Esophagus mucosa (tissue), 1 donor: ENCODE measurements around the gene LRP3. TPM values are rescaled to one million over a fixed set of nuclear protein-coding genes. Genes with fewer than 3 reads are reported as not detected.
"Not testable (repeated sequence)": the region's sequence is repeated elsewhere in the genome, so short reads cannot be mapped to it uniquely, and the experiment has no call there.

Experiments used
- ATAC-seq: fragments of 200-7000 bp; cut with Tn5 transposase; one replicate; pipeline ENCODE4 v1.9.1; 2020
- total RNA-seq: library from RNA; stranded (reverse); gene quantifications from one replicate; pipeline ENCODE4 v1.2.4, GENCODE V29; 2023
- donor health status: DM: yes; HTN: yes; CAD: no.

Gene LRP3
- total RNA-seq, 1 donor from 2014 or later = 3.9 TPM

DNA sequence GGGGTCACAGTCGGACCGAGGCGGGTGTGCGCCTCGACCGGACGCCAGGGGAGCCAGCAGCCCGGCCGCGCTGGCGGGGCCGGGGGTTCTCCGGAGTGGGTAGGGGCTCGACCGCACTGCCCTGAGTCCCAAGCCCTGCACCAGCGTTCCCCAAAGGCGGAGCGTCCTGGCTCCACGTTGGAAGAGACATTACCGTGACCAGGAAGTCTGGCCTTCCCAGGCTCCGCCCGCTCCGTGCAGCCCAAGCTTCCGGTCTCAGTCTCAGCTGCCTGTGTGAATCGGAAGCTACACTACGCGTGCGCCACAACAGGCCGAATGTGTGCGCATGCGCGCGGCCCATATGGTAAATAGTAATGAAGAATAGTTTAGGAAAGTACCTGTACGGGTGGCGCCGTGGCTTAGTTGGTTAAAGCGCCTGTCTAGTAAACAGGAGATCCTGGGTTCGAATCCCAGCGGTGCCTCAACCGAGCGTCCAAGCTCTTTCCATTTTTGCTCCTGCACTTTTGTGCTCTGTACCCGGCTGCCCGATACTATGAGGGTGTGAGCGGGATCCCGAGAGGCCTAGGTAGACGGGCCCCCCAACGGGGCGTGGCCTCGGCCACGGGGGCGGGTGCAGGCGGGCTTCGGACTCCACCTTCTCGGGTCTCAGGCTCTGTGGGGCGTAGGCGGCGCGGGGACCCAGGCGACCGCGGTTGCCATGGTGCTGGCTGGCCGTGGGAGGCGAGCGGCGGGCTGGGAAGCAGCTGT, 17.3 kb upstream of the LRP3 start:
- ATAC-seq = peak; percentile 95

DNA sequence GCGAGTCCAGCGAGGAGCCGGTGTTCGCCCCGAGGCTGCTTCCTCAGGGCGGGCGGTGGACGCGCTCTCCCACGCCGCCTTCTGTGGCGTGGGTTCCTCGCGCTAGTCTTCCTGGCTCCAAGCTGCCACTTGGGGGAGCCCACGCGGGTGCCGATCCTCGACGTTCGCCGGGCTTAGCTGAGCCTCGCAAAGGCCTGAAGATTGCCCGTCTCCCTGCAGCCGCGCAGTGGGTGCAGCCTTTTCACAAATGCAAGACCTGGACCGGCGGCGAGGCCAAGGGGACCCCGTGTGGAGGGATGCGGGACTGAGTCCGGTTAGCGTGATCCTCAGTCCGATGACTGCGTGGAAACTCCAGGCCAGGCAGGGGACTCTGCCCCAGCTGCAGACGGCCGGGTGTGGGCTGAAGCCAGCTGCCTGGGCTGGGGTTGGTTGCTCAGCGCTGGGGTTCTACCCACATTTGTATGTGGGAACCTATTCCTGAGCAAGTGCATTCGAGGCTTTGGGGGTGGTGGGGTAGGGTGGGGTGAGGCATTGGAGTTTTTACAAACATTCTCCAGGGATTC, 16.6 kb upstream of the LRP3 start:
- ATAC-seq = no peak

DNA sequence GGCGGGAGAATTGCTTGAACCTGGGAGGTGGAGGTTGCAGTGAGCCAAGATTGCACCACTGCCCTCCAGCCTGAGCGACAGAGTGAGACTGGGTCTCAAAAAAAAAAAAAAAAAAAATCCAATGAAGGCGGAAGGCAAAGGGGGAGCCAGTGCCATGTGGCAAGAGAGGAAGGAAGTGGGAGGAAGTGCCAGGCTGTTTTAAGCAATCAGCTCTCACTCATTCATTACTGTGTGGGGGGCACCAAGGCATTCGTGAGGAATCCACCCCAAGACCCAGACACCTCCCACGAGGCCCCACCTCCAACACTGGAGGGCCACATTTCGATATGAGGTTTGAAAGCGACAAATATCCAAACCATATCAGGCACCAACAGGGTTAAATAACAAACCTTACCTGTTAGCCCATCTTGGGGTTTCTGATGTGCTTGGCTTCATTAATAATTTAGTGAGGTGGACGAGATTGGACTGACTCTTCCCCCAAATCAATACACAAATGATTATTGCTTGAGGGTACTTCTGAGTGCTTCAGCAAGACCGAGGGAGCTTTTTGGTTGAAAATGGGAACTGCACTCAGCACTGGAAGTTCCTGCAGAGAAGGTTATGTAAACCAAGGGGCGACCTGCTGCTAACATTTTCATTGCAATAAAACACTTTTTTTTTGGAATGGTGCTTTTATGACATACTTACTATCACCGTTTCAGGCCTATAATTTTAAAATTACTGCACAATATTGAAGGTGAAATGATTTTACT, 7.5 kb upstream of the LRP3 start:
- ATAC-seq = no peak

DNA sequence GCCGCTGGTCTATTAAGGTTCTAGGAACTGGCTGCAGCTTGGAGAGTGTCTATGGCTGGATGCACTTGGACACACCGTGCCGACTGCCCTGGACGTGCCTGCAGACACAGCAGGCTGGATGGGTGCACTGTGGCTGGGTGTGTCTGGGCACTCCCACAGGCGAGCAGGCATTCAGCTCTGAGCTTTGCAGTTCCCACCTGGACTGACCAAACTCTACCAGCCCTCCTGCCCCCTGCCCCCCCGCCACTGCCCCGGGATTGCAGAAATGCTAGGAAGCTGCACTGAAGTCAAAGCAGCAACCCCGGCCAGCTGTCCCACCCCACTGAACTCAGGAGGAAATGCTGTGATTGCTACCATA, 7.0 kb upstream of the LRP3 start:
- ATAC-seq = peak; percentile 67

DNA sequence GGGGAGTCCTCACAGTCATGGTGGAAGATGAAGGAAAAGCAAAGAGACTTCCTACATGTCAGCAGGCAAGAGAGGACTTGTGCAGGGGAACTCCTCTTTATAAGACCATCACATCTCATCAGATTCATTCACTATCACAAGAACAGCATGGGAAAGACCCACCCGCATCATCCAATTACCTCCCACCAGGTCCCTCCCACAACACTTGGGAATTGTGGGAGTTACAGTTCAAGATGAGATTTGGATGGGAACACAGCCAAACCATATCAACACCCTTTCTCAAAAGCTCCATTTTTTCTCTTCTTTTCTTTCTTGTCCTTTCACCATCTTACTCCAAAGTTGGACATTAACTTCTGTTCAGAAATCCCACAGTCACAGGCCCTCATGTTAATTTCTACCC, 4.7 kb upstream of the LRP3 start:
- no peak for ATAC-seq

DNA sequence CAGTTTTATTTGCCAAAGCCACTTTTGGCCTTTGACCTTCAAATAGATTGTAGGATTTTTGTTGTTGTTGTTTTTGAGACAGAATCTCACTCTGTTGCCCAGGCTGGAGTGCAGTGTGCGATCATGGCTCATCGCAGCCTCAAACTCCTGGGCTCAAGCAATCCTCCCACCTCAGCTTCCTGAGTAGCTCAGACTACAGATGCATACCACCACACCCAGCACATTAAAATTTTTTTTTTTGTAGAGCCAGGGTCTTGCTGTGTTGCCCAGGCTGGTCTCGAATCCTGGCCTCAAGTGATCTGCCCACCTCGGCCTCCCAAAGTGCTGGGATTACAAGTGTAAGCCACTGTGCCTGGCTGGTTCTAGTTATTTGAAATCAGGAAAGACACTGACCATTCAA, 3.0 kb upstream of the LRP3 start:
- ATAC-seq = not testable (repeated sequence)

DNA sequence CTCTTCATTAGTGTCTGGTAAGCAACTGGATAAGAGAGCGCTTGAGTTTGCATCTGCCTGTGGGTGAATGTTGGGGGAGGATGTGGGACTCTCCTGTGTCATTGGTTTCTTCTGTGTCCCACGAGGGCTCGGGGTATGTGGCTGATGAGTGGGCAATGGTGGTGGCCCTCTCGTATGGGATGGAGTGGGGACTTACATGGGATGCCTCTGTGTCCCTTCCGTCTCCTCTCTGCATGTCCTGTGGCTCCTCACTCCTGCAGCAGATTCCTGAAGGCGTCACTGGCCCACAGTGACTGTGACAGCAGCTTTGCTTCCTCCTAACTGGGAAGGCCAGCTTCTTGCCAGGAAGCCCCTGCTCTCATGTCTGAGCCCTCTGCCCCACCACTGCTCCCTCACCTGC, 2.6 kb upstream of the LRP3 start:
- ATAC-seq = no peak

DNA sequence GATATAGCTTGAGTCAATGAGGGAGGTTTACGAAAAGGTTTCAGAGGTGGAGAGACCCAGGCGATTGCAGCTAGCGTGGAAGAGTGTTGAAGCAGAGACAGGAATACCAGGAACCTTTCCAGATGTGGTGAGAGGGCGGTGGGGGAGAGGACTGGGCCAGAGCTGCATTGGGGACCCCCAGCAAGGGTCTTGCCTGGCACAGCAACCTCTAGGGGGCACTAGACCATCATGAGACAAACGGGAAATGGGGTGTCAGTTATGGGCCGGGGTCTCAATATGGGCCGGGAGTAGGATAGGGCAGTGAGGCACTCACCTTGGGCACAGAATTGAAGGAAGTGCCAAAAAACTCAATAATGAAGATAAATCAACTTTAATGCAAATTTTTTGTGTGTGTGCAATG, 2.1 kb upstream of the LRP3 start:
- no peak for ATAC-seq

DNA sequence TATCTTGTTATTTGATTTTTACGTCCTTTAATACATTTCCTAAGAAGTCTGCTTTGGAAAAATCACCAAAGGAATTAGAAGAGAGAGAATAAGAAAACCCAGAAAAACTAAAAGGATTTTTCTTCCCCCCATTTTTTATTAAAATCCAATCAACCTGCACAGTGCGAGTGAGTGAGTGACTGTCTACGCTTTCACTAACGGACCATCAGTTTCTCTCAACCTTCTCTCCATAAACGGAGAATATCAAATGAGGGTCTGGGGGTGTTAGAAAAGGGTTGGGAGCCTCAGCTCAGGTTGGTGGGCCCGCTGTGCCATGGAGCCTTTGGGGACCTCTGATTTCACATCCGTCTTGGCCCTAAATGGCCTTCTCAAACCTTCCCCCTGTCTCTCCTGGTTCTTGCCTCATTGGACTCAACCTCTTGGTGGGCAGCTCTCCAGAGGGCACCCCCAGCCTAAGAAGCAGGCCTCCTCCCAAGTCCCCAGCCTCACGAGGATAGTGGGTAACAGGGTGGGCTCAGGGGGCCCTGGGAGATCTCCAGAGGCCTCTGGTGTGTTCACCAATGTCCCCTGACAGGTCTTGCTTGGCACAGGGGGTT, 763 bp upstream of the LRP3 start:
- no peak for ATAC-seq

DNA sequence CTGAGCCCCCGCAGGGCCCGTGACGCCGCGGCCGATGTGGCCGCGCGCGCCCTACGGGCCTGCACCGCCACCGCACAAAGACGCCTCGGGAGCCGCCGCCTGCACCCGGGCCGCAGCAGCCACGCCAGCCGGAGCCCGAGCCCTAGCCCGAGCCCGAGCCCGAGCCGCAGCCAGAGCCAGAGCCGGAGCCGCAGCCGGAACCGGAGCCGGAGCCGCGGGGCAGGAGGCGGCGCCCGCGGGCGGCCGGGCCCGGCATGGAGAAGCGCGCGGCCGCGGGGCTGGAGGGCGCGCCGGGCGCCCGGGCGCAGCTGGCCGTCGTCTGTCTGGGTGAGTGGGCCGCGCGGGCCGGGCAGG, 379 bp downstream of the LRP3 start:
- peak; percentile 27 for ATAC-seq

DNA sequence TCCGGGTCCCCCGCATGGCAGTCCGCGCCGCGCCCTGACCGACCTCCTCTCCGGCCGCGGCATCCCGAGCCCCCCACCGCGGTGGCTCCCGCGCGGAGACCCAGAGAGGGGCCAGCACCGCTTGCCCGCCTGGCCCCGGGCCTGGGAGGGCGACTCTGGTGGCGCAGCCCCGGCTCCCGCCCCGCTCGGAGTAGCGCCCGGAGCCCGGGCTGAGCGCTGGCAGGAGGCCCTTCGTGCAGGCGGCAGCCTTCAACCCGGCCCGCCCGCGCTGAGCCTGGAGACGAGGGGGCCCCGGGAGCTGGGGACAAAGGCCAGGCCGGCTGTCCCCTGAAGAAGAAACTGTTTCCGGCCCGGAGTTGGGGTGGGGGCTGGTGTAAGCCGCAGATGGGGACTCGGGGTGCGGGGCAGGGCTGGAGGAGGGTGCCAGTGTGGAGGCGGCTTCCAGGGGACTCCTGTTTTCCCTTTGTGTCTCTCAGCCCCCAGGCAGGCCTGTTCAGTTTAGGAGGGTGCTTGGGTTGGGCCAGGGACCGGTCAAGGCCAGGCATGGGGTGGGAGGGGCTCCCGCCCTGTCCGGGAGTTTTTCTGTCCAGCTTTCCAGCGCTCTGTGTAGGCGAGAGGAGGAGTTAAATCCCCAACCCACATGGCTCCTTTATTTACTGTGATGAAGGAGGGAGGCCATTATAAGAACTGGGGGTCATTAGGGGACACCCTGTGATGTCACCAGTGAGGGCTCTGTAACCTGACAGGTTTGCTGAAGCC, 935 bp downstream of the LRP3 start:
- ATAC-seq = peak; percentile 22

DNA sequence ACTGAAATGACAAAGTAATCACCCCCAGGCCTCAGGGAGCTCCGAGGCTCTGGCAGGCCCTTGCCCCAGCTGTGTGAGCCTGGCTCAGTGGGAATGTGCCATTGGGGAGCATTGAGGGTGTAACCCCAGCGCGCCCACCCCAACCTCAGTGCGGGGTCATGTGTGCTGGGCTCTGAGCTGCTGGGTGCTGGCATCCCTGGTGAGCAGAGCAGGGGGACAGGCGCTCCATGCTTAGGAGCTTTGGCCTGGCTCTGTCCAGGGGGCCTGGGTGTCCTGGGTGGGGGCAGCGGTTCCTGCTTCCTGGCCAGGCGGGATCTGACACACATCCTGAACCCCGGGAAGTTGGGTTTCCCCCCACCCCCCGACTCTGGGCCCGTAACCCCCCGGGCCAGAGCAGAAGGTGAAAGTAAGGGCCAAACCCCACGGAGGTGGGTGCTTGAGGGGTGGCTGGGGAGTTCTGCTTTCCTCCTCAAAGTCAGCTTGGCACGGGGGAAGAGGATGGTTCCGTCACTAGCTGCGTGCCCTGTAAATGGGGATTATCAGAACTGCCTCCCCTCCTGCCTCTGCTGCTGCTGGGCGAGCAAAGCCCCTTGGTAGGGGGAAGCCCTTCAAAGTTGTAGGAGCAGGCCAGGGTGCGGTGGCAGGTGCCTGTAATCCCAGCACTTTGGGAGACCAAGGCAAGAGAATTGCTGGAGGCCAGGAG, 1.7 kb downstream of the LRP3 start:
- ATAC-seq = peak; percentile 10

DNA sequence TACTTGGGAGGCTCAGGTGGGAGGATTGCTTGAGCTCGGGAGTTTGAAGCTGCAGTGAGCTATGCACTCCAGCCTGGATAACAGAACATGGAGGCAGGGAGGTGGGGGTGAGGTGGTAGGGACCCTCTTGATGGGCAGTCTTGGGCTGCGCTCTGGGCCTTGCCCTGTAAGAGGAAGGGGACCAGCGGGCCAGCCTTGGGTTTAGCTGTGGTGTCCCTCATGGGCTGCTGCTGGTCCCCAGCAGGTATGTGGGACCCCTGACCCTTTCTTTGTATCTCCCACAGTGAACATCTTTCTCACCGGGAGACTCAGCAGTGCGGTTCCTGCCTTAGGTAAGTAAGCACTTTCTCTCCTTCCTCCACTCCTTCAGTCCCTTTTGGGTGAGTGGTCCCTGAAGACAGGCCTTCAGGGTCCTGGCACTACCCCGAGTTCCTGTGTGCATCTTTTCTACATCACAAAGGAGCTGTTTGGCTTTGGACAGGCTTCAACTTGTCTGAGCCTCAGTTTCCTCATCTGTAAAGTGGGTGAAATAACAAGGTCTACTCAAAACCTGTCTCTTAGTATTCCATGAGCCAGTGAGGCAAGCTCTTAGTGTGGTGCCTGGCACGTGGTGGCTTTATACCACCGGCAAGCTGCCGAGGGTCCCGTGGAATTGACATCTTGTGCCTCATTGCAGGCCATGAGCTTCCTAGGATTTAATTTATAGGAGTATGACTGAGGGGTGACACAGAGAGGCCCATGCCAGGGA, 2.5 kb downstream of the LRP3 start:
- ATAC-seq = no peak

DNA sequence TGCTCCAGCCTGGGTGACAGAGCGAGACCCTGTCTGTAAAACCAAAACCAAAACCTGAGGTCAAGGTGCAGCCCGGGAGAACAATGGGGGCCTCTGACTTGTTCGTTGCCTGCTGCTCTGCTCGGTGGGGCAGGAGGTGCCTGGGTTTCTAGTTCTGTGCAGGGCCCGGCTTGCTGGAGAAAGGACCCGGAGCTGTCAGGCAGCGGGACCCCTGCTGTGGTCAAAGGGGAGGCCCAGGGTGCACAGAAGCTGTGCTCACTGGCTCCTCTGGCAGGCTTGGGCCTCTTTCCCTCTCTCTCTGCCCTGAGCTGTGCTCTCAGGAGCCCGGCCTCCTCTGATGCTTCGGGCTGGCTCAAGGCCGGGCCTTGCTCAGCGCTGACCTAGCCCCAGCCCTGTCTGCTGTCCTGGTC, 3.5 kb downstream of the LRP3 start:
- no peak for ATAC-seq

DNA sequence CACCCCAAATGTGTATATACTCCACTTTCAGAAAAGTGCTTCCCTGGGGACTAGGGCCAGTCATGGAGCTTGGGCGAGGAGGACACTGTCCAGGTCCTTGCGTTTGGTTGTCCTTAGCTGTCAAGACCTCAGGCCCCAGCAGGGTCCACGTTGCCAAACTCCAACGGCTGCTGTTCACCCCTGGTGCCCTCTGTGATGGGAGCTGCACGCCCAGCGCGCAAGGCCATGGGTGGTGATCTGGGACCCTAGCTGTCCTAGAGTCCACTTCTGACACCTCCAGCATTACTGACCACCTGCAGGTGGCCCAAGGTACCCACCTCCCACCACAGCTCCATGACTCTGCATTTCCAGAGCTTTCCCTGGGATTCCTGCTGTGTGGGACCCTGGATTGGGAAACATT, 4.0 kb downstream of the LRP3 start:
- no peak for ATAC-seq

DNA sequence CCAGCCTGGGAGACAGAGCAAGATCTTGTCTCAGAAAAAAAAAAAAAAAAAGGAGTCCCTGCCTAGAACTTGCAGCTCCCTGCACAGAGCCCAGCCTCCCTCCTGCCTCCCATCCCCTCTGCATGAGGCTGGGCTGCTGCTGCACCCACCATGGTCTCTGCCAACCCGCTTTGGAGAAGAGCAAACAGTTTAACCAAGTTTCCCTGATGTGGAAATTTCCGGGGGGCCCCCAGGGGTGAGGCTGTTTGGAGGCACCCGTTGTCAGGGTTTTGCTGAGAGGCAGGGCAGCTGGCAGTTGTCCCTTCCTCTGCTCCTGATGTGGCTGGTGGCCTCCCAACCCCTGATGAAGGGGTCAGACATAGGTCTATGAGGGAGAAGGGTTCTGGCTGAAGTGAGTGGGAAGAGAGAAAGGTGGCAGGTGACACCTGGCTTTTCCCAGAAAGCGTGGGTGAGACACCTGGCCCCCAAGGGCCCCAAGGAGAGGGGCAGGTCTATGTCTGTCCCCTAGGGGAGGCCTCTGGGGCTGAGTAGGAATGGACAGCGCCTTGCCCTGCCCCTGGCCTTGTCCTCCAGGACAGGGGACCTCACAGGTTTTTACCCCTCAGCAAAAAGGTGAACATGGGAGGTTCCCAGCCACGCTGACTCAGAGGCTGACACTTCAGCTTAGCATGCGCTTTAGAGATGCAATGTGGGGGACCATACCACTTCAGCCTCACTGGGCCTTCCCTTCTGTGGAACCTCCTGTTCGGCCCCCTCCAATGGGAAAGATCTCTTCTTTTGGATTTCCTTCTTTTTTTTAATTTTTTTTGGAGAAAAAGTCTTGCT, 5.5 kb downstream of the LRP3 start:
- ATAC-seq = no peak

DNA sequence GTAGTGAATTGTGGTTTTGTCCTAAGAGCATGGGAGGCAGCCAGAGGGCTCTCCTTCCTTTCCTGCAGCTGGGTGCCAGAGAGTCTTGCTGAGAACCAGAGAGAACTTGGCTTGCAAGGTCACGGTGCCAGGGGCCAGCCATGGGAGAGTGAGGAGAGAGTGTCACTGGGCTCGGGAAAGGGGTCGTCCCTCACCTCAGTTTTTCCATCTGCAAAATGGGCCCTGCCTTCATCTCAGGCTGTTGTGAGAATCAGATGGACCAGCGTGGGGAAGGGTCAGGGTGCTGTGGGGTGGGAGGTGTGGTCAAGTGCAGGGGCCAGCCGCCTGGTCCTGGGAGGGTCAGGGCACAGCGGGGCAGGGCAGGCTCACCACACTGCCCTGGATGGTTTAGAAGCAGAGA, 7.3 kb downstream of the LRP3 start:
- no peak for ATAC-seq

DNA sequence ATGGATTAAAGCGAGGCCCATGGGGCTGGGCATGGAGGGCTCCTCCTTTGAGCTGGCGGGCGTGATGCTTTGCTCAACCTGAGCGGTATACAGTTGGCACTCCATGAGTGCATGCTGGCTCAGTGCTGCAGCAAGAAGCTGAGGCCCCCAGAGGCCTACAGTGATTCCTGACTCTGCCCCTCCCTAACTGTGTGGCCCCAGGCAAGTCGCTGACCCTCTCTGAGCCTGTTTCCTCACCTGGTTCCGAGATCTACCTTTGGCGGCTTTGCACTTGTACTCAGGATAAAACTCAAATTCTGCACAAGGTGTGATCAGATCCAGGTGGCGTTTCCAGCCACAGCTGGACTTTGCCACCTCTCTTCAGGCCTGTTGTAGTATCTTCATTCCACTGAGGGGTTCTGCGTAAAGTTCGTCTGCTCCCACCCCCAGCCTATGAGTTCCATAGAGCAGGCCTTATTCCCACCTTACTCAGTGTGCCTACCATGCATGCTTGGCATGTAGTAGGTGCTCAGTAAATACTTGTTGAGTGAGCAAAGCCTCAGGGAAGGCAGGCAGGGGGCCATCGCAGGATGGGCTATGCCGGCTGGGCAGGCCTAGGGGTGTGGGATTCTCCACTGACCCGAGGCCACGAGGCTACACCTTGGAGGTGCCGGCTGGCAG, 7.9 kb downstream of the LRP3 start:
- no peak for ATAC-seq

DNA sequence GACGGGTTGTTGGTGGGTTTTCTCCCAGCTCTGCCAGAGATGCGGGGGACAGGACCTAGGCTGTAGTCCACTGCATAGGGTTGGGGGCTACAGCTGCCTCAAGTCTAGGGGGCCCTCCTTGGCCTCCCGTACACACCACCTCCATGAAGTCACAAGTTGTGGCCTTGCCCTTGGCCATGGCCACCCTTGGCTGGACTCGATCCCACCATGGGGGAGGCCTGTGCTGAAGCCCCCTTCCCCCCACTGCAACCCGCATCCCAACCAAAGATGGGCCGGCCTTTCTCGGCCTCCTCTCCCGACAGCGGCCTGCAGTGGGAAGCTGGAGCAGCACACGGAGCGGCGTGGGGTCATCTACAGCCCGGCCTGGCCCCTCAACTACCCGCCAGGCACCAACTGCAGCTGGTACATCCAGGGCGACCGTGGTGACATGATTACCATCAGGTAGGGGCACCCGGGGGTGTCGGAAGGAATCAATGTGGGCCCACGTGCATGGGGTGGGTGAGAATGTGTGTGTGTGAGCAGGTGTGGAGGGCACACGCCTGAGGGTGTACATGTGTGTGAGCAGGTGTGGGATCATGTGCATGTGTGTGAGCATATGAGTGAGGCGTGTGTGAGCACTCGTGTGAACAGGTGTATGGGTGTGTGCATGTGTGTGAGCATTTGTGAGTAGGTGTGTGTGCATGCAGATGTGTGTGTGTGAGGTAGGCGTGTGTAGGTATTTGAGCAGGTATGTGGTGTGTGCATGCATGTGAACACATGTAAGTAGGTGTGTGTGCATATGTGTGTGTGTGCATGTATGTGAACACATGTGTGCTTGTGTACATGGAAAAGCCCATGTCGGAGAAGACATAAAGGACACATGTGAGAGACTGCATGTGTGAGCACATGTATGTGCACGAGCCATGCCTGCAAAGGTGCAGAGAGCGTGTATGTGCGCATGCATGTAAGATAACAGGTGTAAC, 8.7 kb downstream of the LRP3 start:
- ATAC-seq = no peak
